ENCODE results near the gene FOSL1. TPM values are rescaled to one million over a fixed set of nuclear protein-coding genes. Genes with fewer than 3 reads are reported as not detected.

Gene FOSL1
- total and polyA plus RNA-seq, 11 donors: 0.22 to 48.1 (median 1.5) TPM

GRCh38 chr11:65925397-65925796 is 25.2 kb upstream of the FOSL1 start:
- peaks cover 0 to 22% (median 17%) of the 10 kb centered on the region in 9 donors for H3K36me3 ChIP-seq
- H3K4me1 ChIP-seq: peaks cover 2 to 31% (median 6%) of the 10 kb centered on the region in 12 donors
- 42 to 60% (median 56%) methylated on average over 2 of the region's 2 CpGs for WGBS, 4 donors
- no peak for DNase-seq
- H3K27ac ChIP-seq: no peak overlapping the region
- no peak overlapping the region for H3K4me3 ChIP-seq
- ATAC-seq: no peak
- no peaks in the 10 kb centered on the region for H3K9me3 ChIP-seq
- intact Hi-C loops (cut with DNase I): no loop called here
- H3K27me3 ChIP-seq: no peaks in the 10 kb centered on the region
- no peak for TF ChIP-seq POLR2A (IDR thresholded peaks at IDR 0.05)
- TF ChIP-seq, protein P1, sequence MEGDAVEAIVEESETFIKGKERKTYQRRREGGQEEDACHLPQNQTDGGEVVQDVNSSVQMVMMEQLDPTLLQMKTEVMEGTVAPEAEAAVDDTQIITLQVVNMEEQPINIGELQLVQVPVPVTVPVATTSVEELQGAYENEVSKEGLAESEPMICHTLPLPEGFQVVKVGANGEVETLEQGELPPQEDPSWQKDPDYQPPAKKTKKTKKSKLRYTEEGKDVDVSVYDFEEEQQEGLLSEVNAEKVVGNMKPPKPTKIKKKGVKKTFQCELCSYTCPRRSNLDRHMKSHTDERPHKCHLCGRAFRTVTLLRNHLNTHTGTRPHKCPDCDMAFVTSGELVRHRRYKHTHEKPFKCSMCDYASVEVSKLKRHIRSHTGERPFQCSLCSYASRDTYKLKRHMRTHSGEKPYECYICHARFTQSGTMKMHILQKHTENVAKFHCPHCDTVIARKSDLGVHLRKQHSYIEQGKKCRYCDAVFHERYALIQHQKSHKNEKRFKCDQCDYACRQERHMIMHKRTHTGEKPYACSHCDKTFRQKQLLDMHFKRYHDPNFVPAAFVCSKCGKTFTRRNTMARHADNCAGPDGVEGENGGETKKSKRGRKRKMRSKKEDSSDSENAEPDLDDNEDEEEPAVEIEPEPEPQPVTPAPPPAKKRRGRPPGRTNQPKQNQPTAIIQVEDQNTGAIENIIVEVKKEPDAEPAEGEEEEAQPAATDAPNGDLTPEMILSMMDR (IDR thresholded peaks at IDR 0.05): no peak

- no peak overlapping the region for H3K27ac ChIP-seq
- H3K36me3 ChIP-seq: peaks cover 0 to 23% (median 17%) of the 10 kb centered on the region in 9 donors
- no peak for TF ChIP-seq POLR2A (IDR thresholded peaks at IDR 0.05)
- TF ChIP-seq, protein P1 (IDR thresholded peaks at IDR 0.05): no peak
- H3K4me3 ChIP-seq: no peak overlapping the region
- peaks cover 9 to 29% (median 18%) of the 10 kb centered on the region in 12 donors for H3K4me1 ChIP-seq
- DNase-seq (no peak), ATAC-seq (no peak)
- H3K27me3 ChIP-seq: no peaks in the 10 kb centered on the region
- no peaks in the 10 kb centered on the region for H3K9me3 ChIP-seq
- 76 to 89% (median 88%) methylated on average over 3 of the region's 3 CpGs for WGBS, 4 donors
- intact Hi-C loops (cut with DNase I): loop anchor here in 5 of 10 donors (5.0 kb wide), 3 partner anchors 35 to 40 kb away; partner anchors contain the start of gene SART1 (in 2 of the 5)
Observed at GRCh38 chr11:65922565-65922964, 22.4 kb upstream of the FOSL1 start.

DNA sequence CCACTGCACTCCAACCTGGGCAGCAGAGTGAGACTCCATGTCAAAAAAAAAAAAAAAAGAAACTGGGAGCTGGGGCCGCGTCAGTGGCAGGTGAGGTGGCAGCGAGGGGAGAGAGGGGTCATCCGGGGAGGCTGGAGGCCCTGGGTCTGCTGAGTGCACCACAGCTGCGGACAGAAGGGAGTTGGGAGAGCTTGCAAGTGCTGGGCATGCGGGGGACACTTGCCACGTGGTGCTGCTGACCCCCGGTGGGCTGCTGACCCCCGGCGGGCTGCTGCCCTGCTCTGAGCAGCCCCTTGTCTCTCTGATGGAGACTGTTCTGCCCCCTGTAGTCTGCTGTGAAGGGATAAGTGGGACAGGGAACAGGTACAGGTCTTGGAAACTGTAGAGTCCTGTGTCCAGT is 21.7 kb upstream of the FOSL1 start:
- no peak overlapping the region for H3K27ac ChIP-seq
- 88 to 91% (median 89%) methylated on average over 10 of the region's 10 CpGs for WGBS, 4 donors
- intact Hi-C loops (cut with DNase I): loop anchor here in 5 of 10 donors (5.0 kb wide), 3 partner anchors 35 to 40 kb away; partner anchors contain the start of gene SART1 (in 2 of the 5)
- DNase-seq: no peak
- no peak for TF ChIP-seq POLR2A (IDR thresholded peaks at IDR 0.05)
- TF ChIP-seq, protein P1 (IDR thresholded peaks at IDR 0.05): no peak
- H3K9me3 ChIP-seq: no peaks in the 10 kb centered on the region
- no peak for ATAC-seq
- peaks cover 15 to 31% (median 25%) of the 10 kb centered on the region in 12 donors for H3K4me1 ChIP-seq
- H3K27me3 ChIP-seq: no peaks in the 10 kb centered on the region
- no peak overlapping the region for H3K4me3 ChIP-seq
- peaks cover 0 to 29% (median 17%) of the 10 kb centered on the region in 9 donors for H3K36me3 ChIP-seq

- 83 to 91% (median 87%) methylated on average over 12 of the region's 12 CpGs for WGBS, 4 donors
- DNase-seq (no peak), ATAC-seq (no peak)
- Histone ChIP-seq H3K4me3 (peak overlapping the region in 3 of 12 donors; percentile 87 to 100 (median 96)), H3K27me3 (no peaks in the 10 kb centered on the region), H3K27ac (no peak overlapping the region), H3K4me1 (peaks cover 16 to 38% (median 33%) of the 10 kb centered on the region in 12 donors), H3K36me3 (peaks cover 0 to 29% (median 17%) of the 10 kb centered on the region in 9 donors), H3K9me3 (no peaks in the 10 kb centered on the region)
- intact Hi-C loops (cut with DNase I): loop anchor here in 5 of 10 donors (5.0 kb wide), 3 partner anchors 36 to 41 kb away; partner anchors contain the start of gene SART1 (in 2 of the 5)
- TF ChIP-seq, protein P1 (IDR thresholded peaks at IDR 0.05): no peak
- no peak for TF ChIP-seq POLR2A (IDR thresholded peaks at IDR 0.05)
Observed at GRCh38 chr11:65921033-65921555, 20.9 kb upstream of the FOSL1 start.

Measured in heart left ventricle (tissue), 16 donors.